GM18858 (cell line): ENCODE measurements around the gene KAZN.

Experiments
- ATAC-seq: cut with Tn5 transposase; IDR thresholded peaks from one replicate; pipeline ENCODE4 v1.9.1; 2021; ENCODE audit not compliant: unreplicated experiment

The KAZN gene

DNA sequence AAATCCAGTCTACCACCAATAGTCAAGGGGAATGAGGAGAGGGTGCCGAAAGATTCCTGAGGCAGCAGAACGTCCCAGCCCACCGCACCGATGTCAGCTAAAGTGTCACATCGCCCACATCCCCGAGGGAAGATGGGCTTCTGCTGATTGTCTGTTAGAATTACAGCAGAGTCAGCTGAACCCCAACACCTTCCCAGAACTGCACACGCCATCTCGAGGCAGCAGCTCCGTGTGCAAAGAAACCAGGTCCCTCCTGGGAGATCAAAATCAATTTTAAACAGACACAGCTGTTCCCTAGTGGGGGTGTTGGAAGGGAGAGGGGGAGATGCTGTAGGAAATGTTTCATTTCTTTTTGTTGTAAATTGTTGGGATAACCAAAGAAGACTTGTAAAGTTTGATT is 12.8 kb upstream of the KAZN start:
- ATAC-seq: no peak

DNA sequence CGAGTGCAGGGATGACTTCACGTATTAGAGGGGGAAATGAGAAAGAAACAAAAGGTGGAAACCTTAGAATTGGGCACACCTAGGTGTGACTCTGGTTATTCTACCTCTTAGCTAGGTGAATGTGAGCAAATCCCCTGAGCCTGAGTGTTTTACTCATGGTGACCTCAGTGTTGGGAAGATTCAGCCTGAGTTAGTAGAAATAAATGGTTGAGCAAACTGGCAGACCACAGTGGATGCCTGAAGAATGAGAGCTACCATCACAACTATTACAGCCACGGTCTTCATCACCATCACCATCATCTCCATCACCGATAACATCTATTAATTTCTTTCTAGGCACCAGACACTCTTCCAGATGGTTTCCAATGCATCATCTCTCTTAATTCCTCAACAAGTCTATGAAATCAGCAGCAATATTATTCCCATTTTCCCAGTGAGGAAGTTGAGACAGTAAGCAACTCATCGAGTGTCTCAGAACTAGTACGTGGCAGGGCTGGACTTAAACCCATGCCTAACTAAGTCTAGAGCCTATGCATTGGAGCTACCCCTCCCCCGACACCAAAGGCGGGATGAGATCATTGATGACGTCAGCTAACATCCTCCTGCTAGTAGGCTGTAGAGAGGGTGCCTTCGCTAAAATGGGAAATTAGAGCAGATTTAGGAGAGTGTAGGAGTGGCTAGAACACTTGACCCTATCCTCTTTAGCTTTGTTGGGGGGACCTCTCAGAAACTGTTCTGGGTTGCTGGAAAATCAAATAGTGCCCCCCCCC is 7.9 kb upstream of the KAZN start:
- ATAC-seq: no peak

DNA sequence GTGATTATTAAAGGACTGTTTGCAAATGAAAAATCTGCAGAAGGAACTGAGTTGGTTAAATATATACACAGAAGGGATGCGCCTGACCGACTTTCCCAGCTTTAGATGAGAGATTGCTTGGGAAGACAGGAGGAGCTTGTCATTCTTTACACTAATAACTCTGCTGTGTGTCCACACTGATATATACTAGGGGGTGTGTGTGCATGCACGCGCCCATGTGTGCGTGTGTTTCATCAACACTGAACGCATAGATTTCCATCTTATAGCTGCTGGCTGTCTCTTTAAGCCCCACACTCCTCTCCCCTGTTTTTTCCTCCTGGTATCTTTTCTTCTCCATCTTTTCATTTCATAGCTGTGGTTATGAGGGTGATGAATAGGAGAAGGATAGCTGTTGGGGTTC is 6.9 kb upstream of the KAZN start:
- ATAC-seq: no peak

GRCh38 chr1:14592004-14592631 is 6.4 kb upstream of the KAZN start:
- ATAC-seq: no peak

DNA sequence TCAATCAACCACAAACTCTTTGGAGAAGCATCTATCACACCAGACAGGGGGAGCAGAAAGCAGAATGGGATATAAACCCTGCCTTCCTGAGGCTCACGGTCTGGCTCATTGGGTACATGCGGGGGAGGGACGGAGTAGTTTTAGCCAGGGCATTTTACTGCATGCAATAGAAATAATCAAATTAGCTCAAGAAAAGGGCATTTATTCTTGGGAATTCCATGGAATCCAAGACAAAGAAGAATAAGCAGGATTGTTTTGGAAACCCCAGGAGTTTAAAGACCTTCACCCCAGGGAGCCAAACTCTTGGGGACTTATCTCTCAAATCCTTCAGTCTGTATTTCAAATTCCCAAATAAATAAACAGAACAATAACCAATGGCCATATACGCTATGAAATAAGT is 5.2 kb upstream of the KAZN start:
- no peak for ATAC-seq

GRCh38 chr1:14594045-14594444 is 4.4 kb upstream of the KAZN start:
- ATAC-seq: no peak

- ATAC-seq: no peak
Measured at GRCh38 chr1:14596591-14596990, 1.9 kb upstream of the KAZN start.

DNA sequence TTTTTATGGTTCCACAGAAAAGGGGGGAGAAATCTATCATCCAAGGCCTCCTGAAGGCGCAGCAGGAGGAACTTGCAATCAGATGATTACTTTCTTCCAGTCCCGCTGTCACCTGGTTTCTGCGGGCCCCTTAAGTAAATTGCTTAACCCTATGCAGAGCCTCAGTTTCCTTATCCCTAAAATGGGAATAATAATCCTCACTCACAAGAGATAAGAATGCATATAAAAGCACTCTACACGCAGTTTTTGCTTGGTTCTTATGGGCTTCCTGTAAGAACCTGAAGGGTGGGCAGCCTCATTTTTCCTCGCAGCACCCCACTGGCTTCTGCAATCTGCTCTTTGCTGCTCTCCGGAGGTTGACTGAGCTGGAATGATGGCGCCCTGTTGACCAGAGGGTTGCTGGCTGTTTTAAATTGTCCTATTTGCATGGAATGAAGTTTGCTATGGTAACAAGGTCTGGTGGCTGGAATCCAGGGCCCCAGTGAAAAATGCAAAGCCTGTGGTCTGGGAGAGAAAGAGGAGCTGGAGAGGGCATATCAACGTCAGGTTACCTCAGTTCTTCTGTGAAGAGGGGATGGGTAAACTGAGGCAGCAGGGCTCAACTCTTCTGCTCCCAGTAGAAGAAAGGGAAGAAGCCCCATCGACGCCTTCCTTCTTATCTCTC is 1.0 kb upstream of the KAZN start:
- no peak for ATAC-seq

DNA sequence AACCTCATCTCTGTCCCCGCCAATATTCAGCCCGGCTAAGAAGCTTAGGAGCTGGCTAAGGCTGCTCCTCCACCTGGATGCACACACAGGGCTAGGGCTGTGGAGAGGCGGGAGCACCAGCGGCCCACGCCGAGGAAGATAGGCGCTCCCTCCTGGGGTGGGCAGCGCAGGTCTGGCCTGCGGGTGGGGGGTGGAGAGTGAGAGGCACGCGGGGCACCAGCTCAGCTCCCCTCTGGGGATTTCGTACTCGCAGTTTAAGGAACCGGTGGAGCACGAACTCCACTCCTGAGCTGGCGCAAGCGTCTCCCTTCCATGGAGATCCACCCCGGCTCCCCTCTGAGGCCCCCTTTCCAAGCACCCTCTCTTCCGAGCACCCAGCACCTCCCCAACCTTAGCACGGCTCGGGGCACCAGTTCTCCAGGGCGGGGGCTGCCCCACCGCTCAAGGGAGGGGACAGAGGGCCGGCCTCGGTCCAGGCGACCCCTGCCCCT is 433 bp upstream of the KAZN start:
- no peak for ATAC-seq

DNA sequence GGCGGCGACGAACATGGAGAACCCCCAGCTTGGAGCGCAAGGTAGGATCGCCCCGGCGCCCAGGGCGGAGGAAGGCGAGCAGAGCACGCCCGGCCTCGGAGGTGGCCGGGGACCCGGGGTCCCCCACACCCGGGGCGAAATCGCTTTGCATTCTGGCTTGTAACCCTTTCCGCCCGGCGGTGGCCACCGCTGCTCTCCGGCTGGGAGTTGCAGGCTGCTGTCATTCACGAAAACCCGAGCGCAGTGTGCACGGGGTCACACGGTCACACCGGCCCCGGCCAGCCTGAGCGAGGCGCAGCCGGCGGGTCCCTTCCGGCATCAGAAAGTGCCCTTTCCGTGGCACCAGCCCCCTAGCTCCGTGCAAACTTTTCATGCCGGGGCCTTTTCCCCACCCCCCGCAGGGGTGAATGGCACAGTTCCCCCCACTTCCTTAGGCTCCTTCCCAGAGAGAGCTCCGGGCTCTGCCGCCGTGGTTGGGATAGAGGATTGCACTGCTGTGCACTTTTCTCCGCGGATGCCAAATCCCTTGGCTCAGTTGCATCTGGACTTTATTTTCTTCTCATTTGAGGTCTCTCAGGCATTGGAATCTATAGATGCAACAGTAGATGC is 802 bp downstream of the KAZN start:
- ATAC-seq: no peak

- no peak for ATAC-seq
Measured at GRCh38 chr1:14599800-14600199, 1.3 kb downstream of the KAZN start.

DNA sequence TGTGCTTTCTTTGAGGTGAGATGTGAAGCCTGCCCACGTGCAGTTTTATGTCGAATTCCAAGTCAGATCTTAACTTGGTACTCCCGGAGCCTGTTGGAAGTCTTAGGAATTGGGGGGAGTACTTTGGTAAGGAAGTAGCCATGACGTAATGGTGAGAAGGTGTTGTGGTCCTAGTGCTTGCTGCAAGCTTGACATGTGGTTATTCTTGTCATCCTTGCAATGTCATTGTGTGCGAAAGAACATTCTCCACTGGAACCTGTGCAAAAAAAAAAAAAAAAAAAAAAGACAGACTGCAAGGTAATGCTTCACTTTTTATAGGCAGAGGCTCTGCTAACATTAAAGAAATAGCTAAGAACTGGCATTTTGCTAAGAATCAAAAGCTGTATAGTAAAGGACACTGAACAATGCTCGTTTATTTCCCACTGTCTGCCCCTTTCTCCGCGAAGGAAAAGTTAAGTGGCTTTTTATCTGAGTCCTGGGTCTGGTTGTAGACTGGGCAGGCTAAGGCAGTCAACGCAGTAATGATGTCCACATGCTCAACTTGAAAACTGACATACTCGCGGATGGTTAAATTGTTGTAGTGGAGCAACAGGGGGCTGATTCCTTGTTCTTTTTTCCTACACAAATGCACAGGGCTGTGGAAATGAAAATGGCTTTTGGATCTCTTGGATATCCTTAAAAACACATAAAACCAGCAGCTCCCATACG is 2.1 kb downstream of the KAZN start:
- no peak for ATAC-seq

DNA sequence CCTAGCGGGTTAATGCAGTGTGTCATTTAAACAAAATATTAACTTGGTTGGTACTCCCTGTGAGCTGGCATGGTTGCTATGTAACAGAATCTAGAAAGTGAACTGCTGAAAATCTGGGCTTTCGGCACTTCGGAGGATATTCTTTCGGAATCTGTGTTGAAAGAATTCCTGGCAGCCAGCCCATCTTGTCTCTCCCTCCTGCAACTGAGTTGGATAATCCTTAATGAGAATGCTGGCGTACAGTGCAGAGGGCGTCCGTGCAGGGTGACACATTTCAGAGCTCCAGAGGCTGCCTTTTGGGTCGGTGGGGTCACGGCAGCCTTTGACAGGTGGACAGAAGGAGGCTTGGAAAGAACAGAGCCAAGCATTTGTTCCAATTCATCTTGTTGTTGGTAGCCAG is 3.7 kb downstream of the KAZN start:
- ATAC-seq: no peak

- no peak for ATAC-seq
Measured at GRCh38 chr1:14603645-14604044, 5.2 kb downstream of the KAZN start.

DNA sequence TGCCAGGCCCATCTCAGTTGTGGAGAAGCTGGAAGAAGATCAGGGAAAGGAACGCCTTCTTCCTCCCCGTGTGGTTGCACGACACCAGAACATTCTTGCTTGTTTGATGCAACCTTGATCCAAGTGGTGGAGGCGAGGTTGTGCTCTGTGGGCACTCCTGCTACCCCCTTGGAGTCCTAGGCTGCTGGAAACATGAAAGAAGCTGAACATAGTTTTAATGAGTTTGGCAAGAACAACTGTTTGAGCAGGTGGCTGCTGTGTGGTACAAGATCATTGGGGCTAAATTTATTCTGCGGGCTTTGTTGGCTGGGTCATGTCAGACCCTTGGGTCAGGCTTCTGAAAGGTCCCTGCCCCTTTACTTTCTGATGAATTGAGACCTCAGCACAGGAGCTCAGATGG is 5.9 kb downstream of the KAZN start:
- ATAC-seq: no peak

GRCh38 chr1:14605945-14606344 is 7.5 kb downstream of the KAZN start:
- no peak for ATAC-seq

- ATAC-seq: no peak
Measured at GRCh38 chr1:14606632-14607031, 8.1 kb downstream of the KAZN start.

DNA sequence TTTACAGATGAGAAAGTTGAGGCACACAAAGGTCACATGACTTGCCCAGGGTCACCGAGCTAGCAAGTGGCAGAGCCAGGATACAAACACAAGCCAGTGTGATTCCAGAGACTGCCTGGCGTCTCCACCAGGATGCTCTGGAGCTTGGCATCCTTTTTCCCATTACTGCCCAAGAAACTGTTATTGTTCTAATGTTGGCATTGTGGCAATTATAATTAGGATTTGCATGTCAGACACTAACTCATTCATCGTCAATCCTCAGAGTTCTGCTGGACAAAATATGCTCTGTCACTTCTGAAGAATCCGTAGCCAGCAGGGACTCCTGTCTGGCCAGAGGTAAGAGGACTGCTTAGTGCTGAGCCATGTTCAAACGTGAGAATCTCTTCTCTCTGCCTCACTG is 8.8 kb downstream of the KAZN start:
- no peak for ATAC-seq

- ATAC-seq: no peak
Measured at GRCh38 chr1:14608308-14608707, 9.8 kb downstream of the KAZN start.

DNA sequence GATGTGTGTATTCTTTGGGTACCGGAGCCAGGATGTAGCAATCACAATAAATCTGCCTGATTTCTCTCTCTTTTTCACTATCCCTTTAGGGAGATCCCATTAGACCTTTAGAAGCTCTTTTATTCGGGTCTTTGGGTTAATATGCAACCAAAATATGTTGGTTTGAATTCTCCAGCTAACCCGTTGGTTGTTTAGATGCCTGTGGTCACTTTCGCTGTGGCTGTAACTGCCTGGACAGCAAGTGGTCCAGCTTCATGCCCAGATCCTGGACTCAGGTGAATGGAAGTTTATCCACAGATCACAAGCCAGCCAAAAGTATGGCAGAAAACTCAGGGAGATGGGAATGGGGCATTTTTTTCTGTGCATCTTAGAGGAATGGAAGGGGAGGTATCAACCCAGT is 12.3 kb downstream of the KAZN start:
- no peak for ATAC-seq

DNA sequence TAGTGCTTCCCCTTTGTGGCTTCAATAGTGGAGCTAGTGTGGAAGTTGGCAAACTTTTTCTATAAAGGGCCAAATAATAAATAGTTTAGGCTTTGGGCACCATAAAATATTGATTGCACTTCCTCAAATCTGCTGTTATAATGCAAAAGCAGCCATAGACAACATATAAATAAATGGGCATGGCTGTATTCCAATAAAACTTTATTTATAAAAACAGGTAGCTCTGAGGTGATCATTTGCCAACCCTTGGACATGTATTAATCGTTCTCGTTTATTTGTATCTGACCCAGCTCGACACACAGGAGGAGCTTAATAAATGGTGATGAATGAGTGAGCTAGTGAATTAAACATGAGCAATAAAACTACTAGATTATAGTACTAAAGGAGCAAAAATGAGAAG is 13.3 kb downstream of the KAZN start:
- ATAC-seq: no peak
